GM18858 (cell line): Measurements from ENCODE around the gene LY9.
A peak's percentile ranks its signal among the peaks of the same experiment; 100 is the strongest.

ENCODE experiments used
- ATAC-seq: cut with Tn5 transposase; IDR thresholded peaks from one replicate; pipeline ENCODE4 v1.9.1; 2021; ENCODE audit not compliant: unreplicated experiment

Gene LY9

GRCh38 chr1:160836561-160836960, 40.6 kb downstream of the LY9 start:
- ATAC-seq: no peak

- ATAC-seq: no peak
Observed at GRCh38 chr1:160836981-160837557, 41.1 kb downstream of the LY9 start.

GRCh38 chr1:160837558-160838205, 41.7 kb downstream of the LY9 start:
- ATAC-seq: peak; percentile 68

GRCh38 chr1:160838888-160839287, 42.9 kb downstream of the LY9 start:
- no peak for ATAC-seq

- ATAC-seq: no peak
Observed at GRCh38 chr1:160839746-160840145, 43.8 kb downstream of the LY9 start.

GRCh38 chr1:160841079-160841478, 45.1 kb downstream of the LY9 start:
- ATAC-seq: no peak

- no peak for ATAC-seq
Observed at GRCh38 chr1:160844447-160845232, 48.7 kb downstream of the LY9 start.

- ATAC-seq: no peak
Observed at GRCh38 chr1:160846281-160846680, 50.3 kb downstream of the LY9 start.

- ATAC-seq: no peak
Observed at GRCh38 chr1:160850541-160850940, 54.6 kb downstream of the LY9 start.

GRCh38 chr1:160850993-160851392, 55.0 kb downstream of the LY9 start:
- ATAC-seq: no peak

- ATAC-seq: no peak
Observed at GRCh38 chr1:160853014-160853413, 57.0 kb downstream of the LY9 start.

GRCh38 chr1:160853754-160854153, 57.8 kb downstream of the LY9 start:
- ATAC-seq: no peak

GRCh38 chr1:160855181-160855981, 59.4 kb downstream of the LY9 start:
- no peak for ATAC-seq

GRCh38 chr1:160858097-160858496, 62.1 kb downstream of the LY9 start:
- ATAC-seq: no peak

GRCh38 chr1:160858507-160858906, 62.5 kb downstream of the LY9 start:
- no peak for ATAC-seq

GRCh38 chr1:160859166-160859565, 63.2 kb downstream of the LY9 start:
- no peak for ATAC-seq

- no peak for ATAC-seq
Observed at GRCh38 chr1:160860840-160861505, 65.0 kb downstream of the LY9 start.

GRCh38 chr1:160862203-160863060, 66.5 kb downstream of the LY9 start, which contains the start of gene CD244:
TSS of gene CD244 (minus strand) at chr1:160862887. CDS start at chr1:160862677, 210 bp downstream.
- ATAC-seq: peak; percentile 55

- ATAC-seq: no peak
Observed at GRCh38 chr1:160863061-160863773, 67.2 kb downstream of the LY9 start.
